ENCODE results near the gene RNF19B.

DNA sequence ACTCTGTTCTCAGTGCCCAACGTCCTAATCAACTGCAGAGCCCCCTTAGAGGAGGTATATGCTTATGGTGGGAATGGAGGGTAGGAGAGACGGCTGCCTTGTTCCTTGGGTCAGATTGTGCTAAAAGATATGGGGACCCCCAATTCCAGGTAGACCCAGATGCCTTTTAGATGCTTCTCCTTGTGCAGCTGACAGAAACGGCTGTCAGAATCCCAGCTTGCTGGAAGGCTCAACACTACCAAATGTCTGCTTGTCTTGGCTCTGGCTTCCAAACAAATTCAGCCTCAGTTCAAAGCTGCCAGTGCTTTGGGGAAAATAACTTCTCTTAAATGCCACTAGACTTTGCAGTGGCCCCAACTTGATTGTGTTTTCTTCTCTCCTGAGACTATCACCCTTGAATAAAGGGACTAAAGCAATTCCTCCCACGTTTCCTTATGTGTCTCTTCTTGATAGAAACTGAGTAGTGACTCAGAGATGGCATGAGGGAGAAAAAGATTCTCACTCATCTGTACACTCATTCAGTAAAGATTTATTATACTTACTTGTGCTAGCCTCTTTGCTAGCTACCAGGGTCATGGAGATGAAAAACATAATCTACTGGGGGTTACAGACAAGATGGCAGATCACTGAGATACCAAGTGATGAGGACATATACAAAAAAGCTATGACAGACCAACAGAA, 3.4 kb upstream of the RNF19B start:
- TF ChIP-seq POLR2AphosphoS5 (IDR thresholded peaks at IDR 0.05; ENCODE audit: low read depth, low read length) (no peak), POLR2A (IDR thresholded peaks at IDR 0.05; ENCODE audit: low read depth, low read length) (no peak)
